ENCODE data around the gene WWP2.
"Not testable (repeated sequence)": the region's sequence is repeated elsewhere in the genome, so short reads cannot be mapped to it uniquely, and the experiment has no call there.

WWP2 gene

DNA sequence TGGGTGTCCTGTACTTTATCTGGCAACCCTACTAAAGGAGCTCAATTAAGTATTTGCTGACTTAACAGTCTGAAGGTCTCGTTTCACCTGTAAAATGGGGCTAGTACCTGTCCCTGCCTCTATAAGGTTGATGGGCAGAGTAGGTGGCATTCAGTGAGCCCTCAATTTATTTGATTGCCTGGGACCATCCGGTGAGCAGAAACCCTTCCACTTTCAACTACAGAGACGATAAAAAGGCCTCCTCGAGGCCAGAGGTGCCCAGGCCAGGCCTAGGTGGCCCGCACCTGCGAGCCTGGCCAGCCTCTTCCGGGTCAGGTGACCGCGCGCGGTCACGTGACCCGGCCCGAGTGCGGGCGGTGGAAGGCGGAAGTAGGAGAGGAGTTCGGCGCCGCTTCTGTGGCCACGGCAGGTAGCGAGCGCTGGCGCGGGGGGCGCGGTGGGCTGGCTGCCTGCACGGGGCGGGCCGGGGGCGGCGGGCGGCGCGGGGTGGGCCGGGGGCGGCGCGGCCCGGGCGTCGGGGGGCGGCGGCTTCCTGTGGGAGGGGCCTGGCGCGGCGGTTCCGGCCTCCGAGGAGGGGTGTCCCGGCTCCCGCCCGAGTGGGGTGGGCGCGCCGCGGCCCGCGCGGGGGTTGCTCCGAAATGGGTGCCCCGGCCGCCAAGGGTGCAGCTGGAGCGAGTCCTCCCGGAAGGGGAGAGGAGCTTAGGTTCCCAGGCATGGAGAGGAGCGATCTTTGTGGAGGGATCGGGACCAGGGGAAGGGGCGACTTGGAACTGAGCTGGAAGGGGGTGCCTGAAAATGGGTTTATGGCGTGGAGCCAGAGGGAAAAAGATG lies at the start of gene WWP2:
Gene WWP2 (plus strand): TSS at position 350 of the 831 bp plus-strand sequence. CDS start 24,679 bp downstream, outside the sequence.
- DNase-seq (ENCODE audit: low read depth, low spot score): peak; percentile 89

DNA sequence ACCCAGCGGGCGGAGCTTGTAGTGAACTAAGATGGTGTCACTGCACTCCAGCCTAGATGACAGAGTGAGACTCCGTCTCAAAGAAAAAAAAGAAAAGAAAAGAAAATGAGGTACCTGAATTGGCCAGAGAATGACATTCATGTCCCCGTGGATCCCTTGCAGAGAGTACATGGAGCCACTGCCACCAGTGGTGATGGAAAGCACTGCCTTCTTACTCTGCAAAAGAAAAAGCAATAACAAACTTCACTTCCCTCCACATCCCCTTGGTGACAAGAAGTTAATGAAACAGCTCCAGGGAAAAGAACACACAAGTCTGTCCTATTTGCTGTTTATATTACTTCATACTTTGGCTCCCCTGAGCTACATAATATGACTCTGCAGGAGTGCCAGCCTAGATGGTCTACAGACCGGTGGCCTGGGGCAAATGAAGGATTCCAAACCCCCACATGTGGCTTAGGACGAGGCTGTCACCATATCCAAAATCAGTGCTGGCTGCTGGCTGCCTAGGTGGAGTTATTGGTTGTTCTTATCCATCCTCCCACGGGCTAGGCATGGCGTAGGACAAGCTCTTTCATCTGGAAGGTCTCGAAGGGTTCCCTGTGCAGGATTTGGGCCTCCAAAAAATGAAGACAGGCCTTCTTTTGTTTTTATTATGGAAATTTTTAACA lies 49.1 kb upstream of the WWP2 start:
- no peak for DNase-seq (ENCODE audit: low read depth, low spot score)

DNA sequence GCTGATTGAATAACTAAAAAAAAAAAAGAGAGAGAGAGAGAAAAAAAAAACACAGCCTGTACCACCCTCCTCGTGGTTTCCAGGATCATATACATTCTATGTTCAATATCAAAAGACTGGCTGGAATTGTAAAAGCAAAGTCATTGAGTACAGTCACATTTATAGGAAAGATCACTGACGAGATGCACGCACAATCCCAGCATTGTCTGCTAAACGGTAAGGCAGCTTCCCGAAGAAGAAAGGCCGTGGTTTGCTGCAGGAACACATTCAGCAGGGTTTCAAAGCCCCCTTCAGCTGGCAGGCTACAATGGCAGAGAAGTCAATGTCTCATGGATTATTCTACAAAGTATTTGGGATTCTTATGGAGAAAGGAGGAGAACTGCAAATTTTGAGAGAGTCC lies 45.1 kb upstream of the WWP2 start:
- no peak for DNase-seq (ENCODE audit: low read depth, low spot score)

GRCh38 chr16:69718111-69718764 lies 43.9 kb upstream of the WWP2 start:
- DNase-seq (ENCODE audit: low read depth, low spot score): no peak

GRCh38 chr16:69720822-69721430 lies 41.2 kb upstream of the WWP2 start:
- DNase-seq (ENCODE audit: low read depth, low spot score): no peak

GRCh38 chr16:69721441-69721957 lies 40.6 kb upstream of the WWP2 start:
- no peak for DNase-seq (ENCODE audit: low read depth, low spot score)

DNA sequence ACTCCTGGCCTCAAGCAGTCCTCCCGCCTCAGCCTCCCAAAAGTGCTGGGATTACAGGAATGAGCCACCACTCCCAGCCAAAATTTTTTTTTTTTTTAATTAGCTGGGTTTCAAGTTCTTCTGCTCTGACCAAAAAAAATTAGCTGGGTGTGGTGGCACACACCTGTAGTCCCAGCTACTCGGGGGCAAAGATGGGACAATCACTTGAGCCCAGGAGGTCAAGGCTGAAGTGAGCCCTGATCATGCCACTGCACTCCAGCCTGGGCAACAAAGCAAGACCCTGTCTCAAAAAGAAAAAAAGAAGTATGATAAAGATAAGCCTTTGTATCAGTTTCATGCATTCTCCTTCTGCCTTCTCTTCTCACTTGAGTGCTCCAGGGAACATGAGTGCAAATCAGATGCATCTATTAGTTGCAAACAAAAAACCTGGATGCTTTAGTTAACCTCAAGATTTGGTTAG lies 37.7 kb upstream of the WWP2 start:
- DNase-seq (ENCODE audit: low read depth, low spot score): no peak

DNA sequence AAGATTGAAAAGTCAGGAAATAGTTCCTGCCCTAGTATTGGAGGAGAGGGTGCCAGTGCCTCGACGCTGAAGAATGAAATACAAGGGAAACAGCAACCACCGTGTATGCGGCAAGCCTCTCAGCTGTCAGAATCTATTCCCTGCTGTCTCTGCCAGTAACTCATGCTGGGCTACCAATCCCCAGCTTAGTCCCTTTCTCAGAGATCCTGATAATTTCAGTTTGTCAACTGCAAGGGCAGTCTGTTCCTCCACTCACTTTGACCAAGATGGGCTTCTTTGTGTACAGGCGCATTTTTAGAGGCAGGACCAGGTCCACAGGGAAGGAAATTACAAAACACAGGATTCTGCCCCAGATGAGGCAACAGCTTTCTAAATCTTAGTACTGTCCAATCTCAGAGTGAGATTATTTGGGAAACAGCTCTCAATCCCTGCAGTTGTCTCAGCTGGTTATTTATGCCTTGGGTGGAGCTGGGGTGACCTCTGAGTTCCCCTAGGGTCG lies 37.1 kb upstream of the WWP2 start:
- DNase-seq (ENCODE audit: low read depth, low spot score): peak; percentile 23

DNA sequence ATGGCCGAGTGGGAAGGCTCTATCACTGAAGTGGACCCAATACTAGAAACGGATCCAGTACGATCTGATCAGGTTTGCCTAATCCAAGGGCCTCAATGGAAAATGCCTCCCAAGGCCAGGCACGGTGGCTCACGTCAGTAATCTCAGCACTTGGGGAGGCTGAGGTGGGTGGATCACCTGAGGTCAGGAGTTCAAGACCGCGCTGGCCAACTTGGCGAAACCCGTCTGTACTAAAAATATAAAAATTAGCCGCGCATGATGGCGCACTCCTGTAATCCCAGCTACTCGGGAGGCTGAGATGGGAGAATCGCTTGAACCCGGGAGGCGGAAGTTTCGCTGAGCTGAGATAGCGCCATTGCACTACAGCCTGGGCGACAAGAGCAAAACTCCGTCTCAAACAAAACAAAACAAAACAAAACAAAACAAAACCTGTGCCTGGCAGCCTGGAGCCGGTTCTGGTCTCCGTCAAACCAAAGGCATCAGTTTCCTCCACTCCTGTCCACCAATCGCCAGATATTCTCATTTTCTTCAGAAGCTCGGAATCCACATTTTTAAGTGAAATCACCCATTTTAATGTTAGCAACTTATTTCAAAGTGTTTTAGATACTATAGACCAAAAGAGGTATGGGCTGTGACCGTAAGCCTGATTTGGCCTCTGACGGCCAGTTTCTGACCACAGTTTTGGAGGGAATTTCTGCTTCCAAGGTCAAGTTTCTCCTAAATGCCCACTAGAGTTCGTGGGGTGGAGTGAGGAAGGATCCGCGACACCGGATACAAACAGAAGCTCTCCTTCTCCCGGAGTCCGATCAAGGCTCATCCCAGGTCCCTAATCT lies 36.4 kb upstream of the WWP2 start:
- no peak for DNase-seq (ENCODE audit: low read depth, low spot score)

DNA sequence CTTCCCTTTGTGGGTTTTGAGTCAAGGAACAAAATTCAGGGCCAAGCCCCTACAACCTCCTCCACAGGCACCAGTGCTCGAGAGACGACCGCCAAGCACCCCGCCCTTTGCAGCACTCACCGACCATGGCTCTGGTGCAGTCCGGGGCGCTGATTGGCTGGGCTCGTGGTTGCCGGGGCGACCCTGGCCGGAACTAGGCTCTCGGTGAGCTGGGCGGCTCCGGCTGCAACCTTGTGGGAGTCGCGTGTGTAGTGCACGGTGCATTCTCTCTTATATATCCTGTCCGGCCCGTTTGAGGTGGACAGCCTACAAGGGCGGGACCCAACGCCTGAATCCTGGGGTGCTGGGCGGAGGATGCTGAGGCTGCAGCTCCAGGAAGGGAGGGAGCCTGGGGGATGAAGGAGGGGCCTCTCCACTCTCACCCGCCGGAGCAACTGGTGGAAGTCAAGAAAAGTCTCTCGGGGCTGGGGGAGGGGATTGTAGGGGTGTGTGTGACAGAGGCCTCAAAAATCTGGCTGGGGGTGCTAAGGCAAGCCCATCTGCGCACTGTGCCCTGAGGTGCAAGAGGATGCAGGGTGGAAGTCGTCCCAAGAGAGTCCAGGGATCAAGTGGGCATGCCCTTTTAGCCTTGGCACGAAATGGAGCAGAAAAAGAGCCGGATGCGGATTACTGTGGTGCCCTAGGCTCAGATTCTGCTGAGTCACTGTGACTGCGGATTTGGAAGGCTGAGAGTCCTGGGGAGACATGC lies 35.6 kb upstream of the WWP2 start, which contains the start of gene NQO1:
Gene NQO1 (minus strand): TSS at position 248 of the 748 bp plus-strand sequence. CDS start 121 bp downstream, at position 127.
- DNase-seq (ENCODE audit: low read depth, low spot score): peak; percentile 97

DNA sequence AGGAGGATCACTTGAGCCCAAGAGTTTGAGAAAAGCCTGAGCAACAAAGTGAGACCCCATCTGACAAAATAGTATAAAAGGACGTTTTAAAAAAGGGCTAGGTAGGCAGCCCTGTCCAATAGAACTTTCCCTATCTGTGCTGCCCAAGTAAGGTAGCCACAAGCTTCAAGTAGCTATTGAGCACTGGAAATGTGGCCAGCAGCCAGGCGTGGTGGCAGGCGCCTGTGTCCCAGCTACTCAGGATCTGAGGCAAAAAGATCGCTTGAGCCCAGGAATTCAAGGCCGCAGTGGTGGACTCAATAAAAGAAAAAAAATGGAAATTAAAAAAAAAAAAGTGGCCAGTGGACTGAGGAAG lies 34.2 kb upstream of the WWP2 start:
- DNase-seq (ENCODE audit: low read depth, low spot score): peak; percentile 53

DNA sequence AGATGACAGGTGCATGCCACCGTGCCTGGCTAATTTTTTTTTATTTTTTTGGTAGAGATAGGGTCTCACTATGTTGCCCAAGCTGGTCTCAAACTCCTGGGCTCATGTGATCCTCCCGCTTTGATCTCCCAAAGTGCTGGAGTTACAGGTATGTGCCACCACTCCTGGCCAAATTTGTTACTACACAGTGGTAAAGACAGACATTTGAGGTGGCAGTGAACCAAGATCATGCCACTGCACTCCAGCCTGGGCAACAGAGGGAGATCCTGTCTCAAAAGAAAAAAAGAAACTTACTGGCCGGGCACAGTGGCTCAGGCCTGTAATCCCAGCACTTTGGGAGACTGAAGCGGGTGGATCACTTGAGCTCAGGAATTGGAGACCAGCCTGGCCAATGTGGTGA lies 33.1 kb upstream of the WWP2 start:
- DNase-seq (ENCODE audit: low read depth, low spot score): not testable (repeated sequence)

- DNase-seq (ENCODE audit: low read depth, low spot score): not testable (repeated sequence)
Measured at GRCh38 chr16:69731280-69731679, 30.9 kb upstream of the WWP2 start.

GRCh38 chr16:69732101-69732500 lies 30.0 kb upstream of the WWP2 start:
- no peak for DNase-seq (ENCODE audit: low read depth, low spot score)

- DNase-seq (ENCODE audit: low read depth, low spot score): no peak
Measured at GRCh38 chr16:69741519-69741918, 20.6 kb upstream of the WWP2 start.

- peak; percentile 48 for DNase-seq (ENCODE audit: low read depth, low spot score)
Measured at GRCh38 chr16:69741951-69742904, 19.9 kb upstream of the WWP2 start.

- no peak for DNase-seq (ENCODE audit: low read depth, low spot score)
Measured at GRCh38 chr16:69744363-69745231, 17.5 kb upstream of the WWP2 start.

DNA sequence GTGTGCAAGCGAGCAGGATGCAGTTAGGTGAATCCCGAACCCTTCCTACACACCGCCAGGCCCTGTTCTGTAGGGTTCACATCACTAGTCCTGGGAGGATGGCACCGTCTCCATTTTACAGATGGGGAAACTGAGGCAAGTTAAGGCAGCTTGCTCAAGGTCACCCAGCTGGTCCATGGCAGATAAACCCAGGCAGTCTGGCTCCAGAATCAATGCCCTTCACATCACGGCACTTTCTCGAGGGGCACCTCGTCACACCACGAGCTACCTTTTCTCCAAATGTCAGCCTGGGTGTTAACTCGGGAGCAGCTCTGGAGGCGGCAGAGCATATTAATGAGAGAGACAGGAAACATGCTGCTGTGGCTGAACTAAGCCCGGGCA lies 16.9 kb upstream of the WWP2 start:
- no peak for DNase-seq (ENCODE audit: low read depth, low spot score)
